ENCODE results near the gene C1QB. TPM values are rescaled to one million over a fixed set of nuclear protein-coding genes. Genes with fewer than 3 reads are reported as not detected.

The C1QB gene
- total RNA-seq, 1 experiment from 2014 or later: not detected

DNA sequence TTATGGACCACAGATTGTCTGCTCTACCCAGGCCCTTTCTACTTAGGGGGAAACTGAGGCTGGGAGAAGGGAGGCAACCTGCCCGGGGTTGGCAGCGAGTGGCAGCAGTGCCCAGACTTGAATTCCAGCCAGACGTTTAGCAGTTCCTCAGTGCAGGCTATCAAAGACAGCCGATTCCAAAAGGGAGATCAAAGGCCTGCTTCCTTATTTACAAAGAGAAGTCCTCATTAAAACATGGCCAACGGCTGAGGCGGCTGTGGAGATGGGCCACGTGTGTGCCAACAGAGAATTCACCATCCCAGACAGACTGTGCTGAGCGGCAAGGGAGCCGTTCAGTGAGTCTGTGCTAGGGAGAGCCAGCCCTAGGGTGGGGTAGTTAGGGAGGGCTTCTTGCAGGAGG lies 27.7 kb downstream of the C1QB start:
- Mint-ChIP-seq H3K27me3 (ENCODE audit: insufficient read depth, unreplicated experiment) (no peaks in the 10 kb centered on the region), H3K4me3 (ENCODE audit: unreplicated experiment) (no peak overlapping the region), H3K9me3 (ENCODE audit: unreplicated experiment) (no peaks in the 10 kb centered on the region), H3K36me3 (ENCODE audit: insufficient read depth, unreplicated experiment) (no peaks in the 10 kb centered on the region), H3K4me1 (ENCODE audit: low read depth, unreplicated experiment) (peaks cover 4% of the 10 kb centered on the region), H3K27ac (ENCODE audit: unreplicated experiment) (no peak overlapping the region)
- no peaks in the 10 kb centered on the region for H3K27me3 ChIP-seq (replicated peaks; ENCODE audit: control insufficient read depth, insufficient read depth, low read length)
- H3K9me3 ChIP-seq: no peaks in the 10 kb centered on the region
- H3K4me3 ChIP-seq (ENCODE audit: low read depth, low read length): no peak overlapping the region
- TF ChIP-seq, protein P1, sequence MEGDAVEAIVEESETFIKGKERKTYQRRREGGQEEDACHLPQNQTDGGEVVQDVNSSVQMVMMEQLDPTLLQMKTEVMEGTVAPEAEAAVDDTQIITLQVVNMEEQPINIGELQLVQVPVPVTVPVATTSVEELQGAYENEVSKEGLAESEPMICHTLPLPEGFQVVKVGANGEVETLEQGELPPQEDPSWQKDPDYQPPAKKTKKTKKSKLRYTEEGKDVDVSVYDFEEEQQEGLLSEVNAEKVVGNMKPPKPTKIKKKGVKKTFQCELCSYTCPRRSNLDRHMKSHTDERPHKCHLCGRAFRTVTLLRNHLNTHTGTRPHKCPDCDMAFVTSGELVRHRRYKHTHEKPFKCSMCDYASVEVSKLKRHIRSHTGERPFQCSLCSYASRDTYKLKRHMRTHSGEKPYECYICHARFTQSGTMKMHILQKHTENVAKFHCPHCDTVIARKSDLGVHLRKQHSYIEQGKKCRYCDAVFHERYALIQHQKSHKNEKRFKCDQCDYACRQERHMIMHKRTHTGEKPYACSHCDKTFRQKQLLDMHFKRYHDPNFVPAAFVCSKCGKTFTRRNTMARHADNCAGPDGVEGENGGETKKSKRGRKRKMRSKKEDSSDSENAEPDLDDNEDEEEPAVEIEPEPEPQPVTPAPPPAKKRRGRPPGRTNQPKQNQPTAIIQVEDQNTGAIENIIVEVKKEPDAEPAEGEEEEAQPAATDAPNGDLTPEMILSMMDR (IDR thresholded peaks at IDR 0.05; ENCODE audit: insufficient read depth in 1 of 2, low read depth in 1 of 2, low read length in 1 of 2, severe bottlenecking in 1 of 2, unreplicated experiment in 1 of 2): no peak
- H3K4me1 ChIP-seq: no peaks in the 10 kb centered on the region
- ChIA-PET POLR2A (no interaction called here), CTCF (no interaction called here)
- no peaks in the 10 kb centered on the region for H3K36me3 ChIP-seq (ENCODE audit: control insufficient read depth, insufficient read depth, low read length)
- intact Hi-C loops (cut with micrococcal nuclease; ENCODE audit: unreplicated experiment): no loop called here
- BruUV-seq (replicated peaks): no TSS peak
- no peak for DNase-seq

DNA sequence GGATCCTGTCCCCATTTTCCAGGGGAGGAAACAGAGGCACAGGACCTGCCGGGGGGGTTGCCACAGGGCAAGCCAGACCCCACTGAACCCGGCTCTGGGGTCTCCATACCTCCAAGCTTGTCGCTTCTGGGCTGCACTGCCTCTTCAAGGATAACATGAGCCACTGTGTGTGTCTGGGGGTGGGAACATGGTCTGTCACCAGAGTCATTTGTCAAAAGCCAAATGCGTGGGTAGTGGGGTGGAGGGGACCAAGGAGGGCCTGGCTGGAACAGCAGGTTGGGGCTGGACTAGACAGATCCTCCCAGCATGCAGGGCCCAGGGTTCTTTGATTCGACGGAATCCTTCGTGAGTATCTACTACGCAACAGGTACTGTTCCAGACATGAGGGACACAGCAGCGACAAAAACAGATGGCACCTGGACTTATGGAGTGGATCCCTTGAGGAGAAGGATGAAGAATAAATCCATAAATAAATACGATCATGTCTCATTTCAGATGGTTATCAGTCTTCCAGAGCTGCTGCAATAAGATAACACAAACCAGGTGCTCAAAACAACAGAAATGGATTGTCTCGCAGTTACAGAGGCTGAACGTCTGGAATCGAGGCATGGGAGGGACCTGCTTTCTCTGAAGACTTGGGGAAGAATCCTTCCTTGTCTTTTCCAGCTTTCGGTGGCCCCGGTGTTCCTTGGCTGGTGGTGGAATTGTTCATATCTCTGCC lies 28.7 kb downstream of the C1QB start:
- CTCF ChIA-PET: no interaction called here
- Histone ChIP-seq H3K36me3 (ENCODE audit: control insufficient read depth, insufficient read depth, low read length) (no peaks in the 10 kb centered on the region), H3K9me3 (no peaks in the 10 kb centered on the region), H3K4me3 (ENCODE audit: low read depth, low read length) (no peak overlapping the region), H3K4me1 (no peaks in the 10 kb centered on the region), H3K27me3 (replicated peaks; ENCODE audit: control insufficient read depth, insufficient read depth, low read length) (no peaks in the 10 kb centered on the region)
- Mint-ChIP-seq H3K4me1 (ENCODE audit: low read depth, unreplicated experiment) (peaks cover 7% of the 10 kb centered on the region), H3K27ac (ENCODE audit: unreplicated experiment) (no peak overlapping the region), H3K27me3 (ENCODE audit: insufficient read depth, unreplicated experiment) (no peaks in the 10 kb centered on the region), H3K9me3 (ENCODE audit: unreplicated experiment) (no peaks in the 10 kb centered on the region), H3K4me3 (ENCODE audit: unreplicated experiment) (no peak overlapping the region), H3K36me3 (ENCODE audit: insufficient read depth, unreplicated experiment) (no peaks in the 10 kb centered on the region)
- no peak for DNase-seq
- BruUV-seq (replicated peaks): no TSS peak
- intact Hi-C loops (cut with micrococcal nuclease; ENCODE audit: unreplicated experiment): no loop called here
- TF ChIP-seq, protein P1 (IDR thresholded peaks at IDR 0.05; ENCODE audit: insufficient read depth in 1 of 2, low read depth in 1 of 2, low read length in 1 of 2, severe bottlenecking in 1 of 2, unreplicated experiment in 1 of 2): no peak
- POLR2A ChIA-PET: no interaction called here

DNA sequence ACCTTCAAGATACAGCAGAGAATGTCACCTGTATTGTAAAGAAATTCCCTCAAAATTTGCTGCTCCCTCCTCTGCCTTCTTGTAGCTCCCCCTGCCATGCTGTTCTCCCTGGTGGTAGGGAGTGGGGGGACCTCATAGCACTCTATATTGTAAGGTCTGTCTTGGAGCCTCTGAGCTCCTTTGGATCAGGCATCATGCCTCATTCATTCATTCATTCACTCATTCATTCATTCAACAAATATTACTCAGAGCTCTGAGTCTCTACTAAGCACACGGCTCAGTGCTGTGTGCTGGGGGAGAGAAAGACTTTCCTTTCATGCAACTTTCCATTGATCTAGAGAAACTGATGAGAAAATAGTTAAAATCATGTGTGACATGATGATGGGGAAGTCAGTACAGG lies 30.5 kb downstream of the C1QB start:
- DNase-seq: no peak
- intact Hi-C loops (cut with micrococcal nuclease; ENCODE audit: unreplicated experiment): no loop called here
- Histone ChIP-seq H3K4me3 (ENCODE audit: low read depth, low read length) (no peak overlapping the region), H3K27me3 (replicated peaks; ENCODE audit: control insufficient read depth, insufficient read depth, low read length) (no peaks in the 10 kb centered on the region), H3K4me1 (no peaks in the 10 kb centered on the region), H3K36me3 (ENCODE audit: control insufficient read depth, insufficient read depth, low read length) (no peaks in the 10 kb centered on the region), H3K9me3 (no peaks in the 10 kb centered on the region)
- no peak overlapping the region for H3K4me3 Mint-ChIP-seq (ENCODE audit: unreplicated experiment)
- peaks cover 14% of the 10 kb centered on the region for H3K4me1 Mint-ChIP-seq (ENCODE audit: low read depth, unreplicated experiment)
- BruUV-seq (replicated peaks): no TSS peak
- H3K36me3 Mint-ChIP-seq (ENCODE audit: insufficient read depth, unreplicated experiment): no peaks in the 10 kb centered on the region
- TF ChIP-seq, protein P1 (IDR thresholded peaks at IDR 0.05; ENCODE audit: insufficient read depth in 1 of 2, low read depth in 1 of 2, low read length in 1 of 2, severe bottlenecking in 1 of 2, unreplicated experiment in 1 of 2): no peak
- ChIA-PET POLR2A (no interaction called here), CTCF (interaction anchor here (1.5 to 2.4 kb wide), 2 partner anchors 9 to 19 kb away, joined by 3 to 6 read pairs; no protein-coding TSS in a partner anchor)
- no peaks in the 10 kb centered on the region for H3K9me3 Mint-ChIP-seq (ENCODE audit: unreplicated experiment)
- H3K27ac Mint-ChIP-seq (ENCODE audit: unreplicated experiment): no peak overlapping the region
- no peaks in the 10 kb centered on the region for H3K27me3 Mint-ChIP-seq (ENCODE audit: insufficient read depth, unreplicated experiment)

Measured in Caco-2 (cell line).